ENCODE measurements around the gene WSCD2.

DNA sequence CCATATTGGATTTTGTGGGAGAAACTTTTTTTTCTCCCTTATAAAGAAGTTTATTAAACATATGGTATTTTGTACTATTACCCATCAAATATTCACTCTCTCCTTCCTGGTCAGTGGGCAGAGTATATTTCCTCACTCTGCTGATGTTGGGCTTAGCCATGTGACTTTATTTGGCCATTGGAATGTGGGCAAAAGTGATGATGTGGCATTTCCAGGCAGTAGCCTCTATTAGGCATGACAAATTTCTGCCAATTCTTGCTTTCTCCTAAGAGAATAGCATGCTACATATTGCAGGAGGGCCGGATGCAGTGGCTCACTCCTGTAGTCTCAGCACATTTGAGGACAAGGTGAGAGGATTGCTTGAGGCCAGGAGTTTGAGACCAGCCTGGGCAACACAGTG, 24.4 kb upstream of the WSCD2 start:
- TF ChIP-seq, protein P1, sequence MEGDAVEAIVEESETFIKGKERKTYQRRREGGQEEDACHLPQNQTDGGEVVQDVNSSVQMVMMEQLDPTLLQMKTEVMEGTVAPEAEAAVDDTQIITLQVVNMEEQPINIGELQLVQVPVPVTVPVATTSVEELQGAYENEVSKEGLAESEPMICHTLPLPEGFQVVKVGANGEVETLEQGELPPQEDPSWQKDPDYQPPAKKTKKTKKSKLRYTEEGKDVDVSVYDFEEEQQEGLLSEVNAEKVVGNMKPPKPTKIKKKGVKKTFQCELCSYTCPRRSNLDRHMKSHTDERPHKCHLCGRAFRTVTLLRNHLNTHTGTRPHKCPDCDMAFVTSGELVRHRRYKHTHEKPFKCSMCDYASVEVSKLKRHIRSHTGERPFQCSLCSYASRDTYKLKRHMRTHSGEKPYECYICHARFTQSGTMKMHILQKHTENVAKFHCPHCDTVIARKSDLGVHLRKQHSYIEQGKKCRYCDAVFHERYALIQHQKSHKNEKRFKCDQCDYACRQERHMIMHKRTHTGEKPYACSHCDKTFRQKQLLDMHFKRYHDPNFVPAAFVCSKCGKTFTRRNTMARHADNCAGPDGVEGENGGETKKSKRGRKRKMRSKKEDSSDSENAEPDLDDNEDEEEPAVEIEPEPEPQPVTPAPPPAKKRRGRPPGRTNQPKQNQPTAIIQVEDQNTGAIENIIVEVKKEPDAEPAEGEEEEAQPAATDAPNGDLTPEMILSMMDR (conservative IDR thresholded peaks at IDR 0.05), result no peak
- no peak for TF ChIP-seq ZFX (IDR thresholded peaks at IDR 0.05)

Data from C4-2B (cell line).